Right lobe of liver (tissue), 6 donors: ENCODE measurements around the gene AGRP. TPM values are rescaled to one million over a fixed set of nuclear protein-coding genes. Genes with fewer than 3 reads are reported as not detected.
A peak's percentile ranks its signal among the peaks of the same experiment; 100 is the strongest.

Source experiments
- ATAC-seq, 4 donors: fragments of 200-7000 bp; cut with Tn5 transposase; one replicate each; pipeline ENCODE4 v1.9.1; 2020; ENCODE audit warnings: mild to moderate bottlenecking in 4 of 4, moderate library complexity in 4 of 4
- DNase-seq, 3 donors: peaks; one replicate each; pipeline ENCODE4 v3.0.0-alpha.2; 2020
- H3K27ac ChIP-seq, 3 donors: fragments of 200-600 bp; one replicate each; pipeline ENCODE4 v1.8.0; 2022
- H3K27me3 ChIP-seq, 2 donors: fragments of 200-600 bp; one replicate each; pipeline ENCODE4 v1.8.0; 2022
- H3K36me3 ChIP-seq, 4 donors: fragments of 200-600 bp; sonication (generic) in 1 of 4; one replicate each; pipeline versions ENCODE4 v1.5.1 to v1.8.0; 2017 to 2022; ENCODE audit warnings: control low read depth in 1 of 4
- H3K4me1 ChIP-seq, 4 donors: fragments of 200-600 bp; sonication (generic) in 1 of 4; one replicate each; pipeline versions ENCODE4 v1.5.1 to v1.8.0; 2017 to 2022; ENCODE audit warnings: control low read depth in 1 of 4
- H3K4me3 ChIP-seq, 3 donors: fragments of 200-600 bp; one replicate each; pipeline ENCODE4 v1.8.0; 2022
- H3K9me3 ChIP-seq, 4 donors: fragments of 200-600 bp; sonication (generic) in 1 of 4; one replicate each; pipeline versions ENCODE4 v1.5.1 to v1.8.0; 2017 to 2022; ENCODE audit warnings: control low read depth in 1 of 4
- POLR2A ChIP-seq: fragments of 450-650 bp; IDR thresholded peaks from one replicate; pipeline ENCODE4 v1.6.1; 2017; ENCODE audit warnings: antibody characterized with exemption, mild to moderate bottlenecking
- WGBS: methylation state at CpG from one replicate; pipeline ENCODE4 v1.1.6; 2018; ENCODE audit warnings: low coverage, low lambda C conversion rate; ENCODE audit not compliant: insufficient coverage; ENCODE audit errors: missing lambda C conversion rate; 5-methylcytosine and 5-hydroxymethylcytosine counted together
- intact Hi-C, 2 donors: fragments of 100-400 bp; cut with DNase I; formaldehyde crosslinking; loops; one replicate each; pipeline versions ENCODE4 v1.11.2 to v1.14.1; 2022
- total RNA-seq, 6 experiments: library from RNA; depleted of rRNA in 2 of 6; stranded (reverse); fragments of >200 nt in 2 of 6; fragmentation: NEBNext Ultra II Directional in 3 of 6; extraction: Animal tissue kit (Norgen Biotek cat#: 25700) in 3 of 6; gene quantifications; one replicate each; pipeline versions ENCODE4 v1.1.0 to v1.2.4, GENCODE V29; 2016 to 2023
- TF ChIP-seq, protein P1 (sequence below), 4 donors: fragments of 200-600 bp in 3 of 4; fragments of 450-650 bp in 1 of 4; IDR thresholded peaks; one replicate each; pipeline versions ENCODE4 v1.5.1 to v1.8.0; 2016 to 2022; ENCODE audit warnings: antibody characterized with exemption in 4 of 4, mild to moderate bottlenecking in 2 of 4
- donor health status: DM: no; HTN: yes; CAD: no.
- donor health status: DM: no; HTN: no; CAD: no.
- donor health status: DM: no; HTN: no; CAD: no.
- donor health status: DM: no; HTN: yes; CAD: no.
- donor health status: DM: no; HTN: yes; CAD: no.

The AGRP gene
- total RNA-seq, 6 experiments from 2014 or later, result not detected

DNA sequence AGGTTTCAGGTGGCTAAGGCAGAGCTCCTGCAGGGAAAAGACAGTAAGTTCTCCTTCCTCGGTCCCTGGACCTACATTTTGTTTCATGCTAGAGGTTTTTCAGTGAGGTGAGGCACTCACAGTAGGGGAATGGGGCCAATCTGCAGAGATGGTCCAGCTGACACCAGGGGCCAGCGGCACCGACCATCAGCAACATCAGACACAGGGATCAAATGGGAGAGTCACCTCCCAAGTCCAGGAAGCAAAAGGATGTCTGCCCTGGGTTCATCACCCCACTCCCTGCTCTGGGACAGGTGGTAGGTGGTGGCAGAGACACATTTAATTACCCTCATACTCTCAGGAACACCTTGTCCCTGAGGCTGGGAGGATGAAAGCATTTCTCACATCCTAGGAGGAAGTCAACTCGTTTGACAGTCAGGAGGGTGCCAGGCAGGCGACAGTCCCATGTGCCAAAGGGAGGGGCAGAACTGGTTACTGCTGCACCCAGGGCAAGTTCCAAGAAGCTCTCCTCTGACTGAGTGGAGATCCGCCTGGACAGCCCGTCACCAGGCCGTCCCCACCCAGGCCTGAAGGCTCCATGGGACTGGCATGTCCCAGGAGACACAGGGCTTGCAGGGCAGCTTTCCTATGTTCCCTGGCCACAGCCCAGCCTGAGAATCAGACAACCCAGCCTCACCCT lies 21.6 kb downstream of the AGRP start:
- no peak overlapping the region for H3K4me3 ChIP-seq
- no peak overlapping the region for H3K27ac ChIP-seq
- 40% methylated on average over 1 of the region's 8 CpGs for WGBS
- no peak for ATAC-seq
- intact Hi-C loops, result no loop called here
- no peaks in the 10 kb centered on the region for H3K9me3 ChIP-seq
- H3K27me3 ChIP-seq, result no peaks in the 10 kb centered on the region
- TF ChIP-seq, protein P1, sequence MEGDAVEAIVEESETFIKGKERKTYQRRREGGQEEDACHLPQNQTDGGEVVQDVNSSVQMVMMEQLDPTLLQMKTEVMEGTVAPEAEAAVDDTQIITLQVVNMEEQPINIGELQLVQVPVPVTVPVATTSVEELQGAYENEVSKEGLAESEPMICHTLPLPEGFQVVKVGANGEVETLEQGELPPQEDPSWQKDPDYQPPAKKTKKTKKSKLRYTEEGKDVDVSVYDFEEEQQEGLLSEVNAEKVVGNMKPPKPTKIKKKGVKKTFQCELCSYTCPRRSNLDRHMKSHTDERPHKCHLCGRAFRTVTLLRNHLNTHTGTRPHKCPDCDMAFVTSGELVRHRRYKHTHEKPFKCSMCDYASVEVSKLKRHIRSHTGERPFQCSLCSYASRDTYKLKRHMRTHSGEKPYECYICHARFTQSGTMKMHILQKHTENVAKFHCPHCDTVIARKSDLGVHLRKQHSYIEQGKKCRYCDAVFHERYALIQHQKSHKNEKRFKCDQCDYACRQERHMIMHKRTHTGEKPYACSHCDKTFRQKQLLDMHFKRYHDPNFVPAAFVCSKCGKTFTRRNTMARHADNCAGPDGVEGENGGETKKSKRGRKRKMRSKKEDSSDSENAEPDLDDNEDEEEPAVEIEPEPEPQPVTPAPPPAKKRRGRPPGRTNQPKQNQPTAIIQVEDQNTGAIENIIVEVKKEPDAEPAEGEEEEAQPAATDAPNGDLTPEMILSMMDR (IDR thresholded peaks at IDR 0.05), result no peak
- TF ChIP-seq POLR2A, result no peak
- H3K36me3 ChIP-seq, result no peaks in the 10 kb centered on the region
- H3K4me1 ChIP-seq, result peaks cover 0 to 33% (median 17%) of the 10 kb centered on the region in 4 donors
- no peak for DNase-seq

- Histone ChIP-seq H3K27ac (no peak overlapping the region), H3K36me3 (no peaks in the 10 kb centered on the region), H3K27me3 (no peaks in the 10 kb centered on the region), H3K4me3 (no peak overlapping the region), H3K9me3 (no peaks in the 10 kb centered on the region), H3K4me1 (peaks cover 0 to 38% (median 17%) of the 10 kb centered on the region in 4 donors)
- intact Hi-C loops, result no loop called here
- DNase-seq, result no peak
- ATAC-seq, result no peak
- no peak for TF ChIP-seq POLR2A
- no CpG with 5 or more reads among the region's 2 CpGs for WGBS
Measured at GRCh38 chr16:67460961-67461360, 22.4 kb downstream of the AGRP start.

GRCh38 chr16:67460168-67460567 lies 23.2 kb downstream of the AGRP start:
- peaks cover 0 to 38% (median 17%) of the 10 kb centered on the region in 4 donors for H3K4me1 ChIP-seq
- H3K27ac ChIP-seq, result peak overlapping the region in 2 of 3 donors; percentile 53 to 66
- no peak overlapping the region for H3K4me3 ChIP-seq
- DNase-seq (no peak), ATAC-seq (no peak)
- intact Hi-C loops, result no loop called here
- TF ChIP-seq, protein P1 (IDR thresholded peaks at IDR 0.05), result no peak
- no peaks in the 10 kb centered on the region for H3K36me3 ChIP-seq
- H3K9me3 ChIP-seq, result no peaks in the 10 kb centered on the region
- no peaks in the 10 kb centered on the region for H3K27me3 ChIP-seq
- no CpG with 5 or more reads among the region's 5 CpGs for WGBS

DNA sequence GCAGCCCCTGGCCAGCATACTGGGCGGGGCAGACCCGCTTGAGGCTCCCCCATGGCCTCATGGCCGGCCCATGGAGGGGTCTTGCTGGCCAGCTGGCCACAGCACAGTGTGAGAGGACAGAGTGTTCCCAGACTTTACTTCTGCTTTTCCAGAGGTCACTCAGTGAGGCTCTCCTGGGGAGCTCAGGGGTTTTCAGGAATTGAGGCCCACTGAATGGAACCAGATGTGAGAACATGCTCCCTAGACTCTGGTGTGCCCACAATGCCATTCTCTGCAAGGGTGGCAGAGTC lies 23.5 kb downstream of the AGRP start:
- Histone ChIP-seq H3K4me3 (no peak overlapping the region), H3K4me1 (peaks cover 0 to 36% (median 17%) of the 10 kb centered on the region in 4 donors), H3K27ac (peak overlapping the region in 2 of 3 donors; percentile 53 to 66), H3K36me3 (no peaks in the 10 kb centered on the region), H3K27me3 (no peaks in the 10 kb centered on the region), H3K9me3 (no peaks in the 10 kb centered on the region)
- ATAC-seq, result peak in 3 of 4 donors; percentile 4 to 17 (median 10)
- DNase-seq, result no peak
- intact Hi-C loops, result no loop called here
- TF ChIP-seq, protein P1 (IDR thresholded peaks at IDR 0.05), result no peak
- no peak for TF ChIP-seq POLR2A
- WGBS, result 20% methylated on average over 1 of the region's 3 CpGs

- WGBS, result 33% methylated on average over 4 of the region's 7 CpGs
- Histone ChIP-seq H3K9me3 (no peaks in the 10 kb centered on the region), H3K27me3 (no peaks in the 10 kb centered on the region), H3K36me3 (no peaks in the 10 kb centered on the region), H3K27ac (peak overlapping the region in 2 of 3 donors; percentile 53 to 66), H3K4me3 (no peak overlapping the region), H3K4me1 (peaks cover 0 to 31% (median 17%) of the 10 kb centered on the region in 4 donors)
- DNase-seq, result peak in 1 of 3 donors; percentile 64
- peak; percentile 55 to 77 (median 67) for ATAC-seq
- no peak for TF ChIP-seq POLR2A
- TF ChIP-seq, protein P1 (IDR thresholded peaks at IDR 0.05), result no peak
- intact Hi-C loops, result no loop called here
Measured at GRCh38 chr16:67459066-67459860, 24.1 kb downstream of the AGRP start.
